IPS-NIHi7 (cell line): ENCODE measurements around the gene NUP93.

Source experiments
- DNase-seq: peaks from one replicate; pipeline ENCODE4 v3.0.0; 2012; ENCODE audit warnings: mixed read lengths; ENCODE audit errors: extremely low spot score

NUP93 gene

GRCh38 chr16:56817056-56817455 is 87.1 kb downstream of the NUP93 start:
- no peak for DNase-seq

DNA sequence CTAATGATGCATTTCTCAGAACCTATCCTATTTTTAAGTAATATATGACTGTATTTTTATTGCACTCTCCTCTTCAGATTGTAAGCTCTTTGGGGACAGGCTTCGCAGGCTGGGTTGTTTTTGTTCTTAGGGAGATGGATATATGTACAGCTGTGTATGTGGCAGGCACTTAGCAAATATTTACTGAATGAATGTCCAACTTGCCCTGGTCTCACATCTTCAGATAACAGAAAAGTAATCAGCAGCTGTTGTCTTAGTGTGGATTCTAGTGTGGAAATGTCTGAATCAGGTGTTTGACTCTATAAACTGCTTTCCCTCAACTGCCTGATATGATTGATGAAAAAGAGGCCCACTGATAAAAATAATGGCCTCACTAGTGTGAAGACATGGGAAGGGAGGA is 88.0 kb downstream of the NUP93 start:
- DNase-seq: no peak

GRCh38 chr16:56823081-56823733 is 93.3 kb downstream of the NUP93 start:
- no peak for DNase-seq

DNA sequence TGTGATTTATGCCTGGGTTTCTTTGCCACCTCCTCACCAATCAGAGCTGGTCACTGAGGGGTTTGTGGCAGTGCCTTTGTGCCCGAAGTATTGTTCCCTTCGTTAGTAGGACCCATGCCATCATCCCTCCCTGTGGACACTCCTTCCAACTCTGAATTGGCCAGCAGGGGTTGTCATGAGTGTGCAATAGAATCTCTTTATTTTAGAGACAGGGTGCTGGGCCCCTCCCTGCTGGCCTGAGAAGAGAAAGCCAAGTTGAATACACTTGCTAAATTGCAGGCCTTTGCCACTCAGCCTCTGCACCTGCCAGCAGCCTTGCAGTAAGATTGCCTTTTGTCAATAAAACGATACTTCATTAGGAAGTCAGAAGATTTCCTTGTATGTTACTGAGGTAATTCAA is 94.4 kb downstream of the NUP93 start:
- DNase-seq: no peak

DNA sequence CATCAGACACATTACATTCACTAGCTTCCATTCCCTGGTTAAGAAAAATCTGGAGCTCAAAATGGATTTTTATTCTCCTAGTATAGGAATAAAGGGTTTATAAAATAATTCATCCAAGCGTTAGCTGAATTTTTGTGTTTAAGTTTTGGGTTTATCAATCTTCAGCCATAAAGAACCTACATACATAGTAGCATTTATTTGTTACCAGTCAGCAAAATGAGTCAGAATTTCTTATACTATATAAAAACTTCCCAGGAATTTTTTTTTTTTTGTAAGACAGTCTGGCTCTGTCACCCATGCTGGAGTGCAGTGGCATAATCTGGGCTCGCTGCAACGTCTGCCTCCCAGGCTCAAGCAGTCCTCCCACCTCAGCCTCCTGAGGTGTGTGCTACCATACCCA is 94.9 kb downstream of the NUP93 start:
- DNase-seq: no peak

DNA sequence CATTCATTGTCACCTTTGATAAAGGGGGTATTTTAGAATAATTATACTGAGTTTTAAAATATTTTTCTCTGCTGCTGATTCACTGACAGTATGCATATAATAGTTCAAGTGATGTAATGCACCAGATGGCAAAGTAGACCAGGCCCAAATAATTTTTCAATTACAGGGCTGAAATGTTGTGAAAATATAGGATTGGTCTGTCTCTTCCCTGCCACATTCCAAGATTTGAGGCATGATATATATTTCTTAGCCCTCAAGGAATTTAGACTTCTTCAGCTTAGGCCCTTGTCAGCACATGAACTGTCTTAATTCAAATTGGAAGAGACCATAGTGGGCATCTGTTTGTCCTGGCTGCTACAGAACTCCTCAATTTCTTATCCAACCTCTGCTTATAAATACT is 95.9 kb downstream of the NUP93 start:
- no peak for DNase-seq

DNA sequence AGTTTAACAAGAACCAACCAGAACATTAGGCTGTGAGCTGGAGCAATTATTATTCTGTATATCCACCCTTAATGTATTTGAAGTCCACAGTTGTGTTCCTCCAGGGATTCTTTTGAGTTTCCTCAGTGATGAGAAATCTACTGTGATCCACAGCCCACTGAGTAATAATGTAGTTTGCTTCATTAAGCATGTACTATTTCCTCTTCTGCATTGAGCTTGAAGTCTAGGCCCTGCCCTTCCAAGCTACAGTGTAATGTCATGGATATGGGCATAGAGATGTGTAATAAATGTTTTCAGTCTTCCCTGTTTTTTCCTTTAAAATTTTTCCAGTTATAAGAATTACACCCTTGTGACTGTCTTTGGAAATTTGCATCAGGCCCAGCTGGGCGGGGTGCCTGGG is 98.7 kb downstream of the NUP93 start:
- no peak for DNase-seq

DNA sequence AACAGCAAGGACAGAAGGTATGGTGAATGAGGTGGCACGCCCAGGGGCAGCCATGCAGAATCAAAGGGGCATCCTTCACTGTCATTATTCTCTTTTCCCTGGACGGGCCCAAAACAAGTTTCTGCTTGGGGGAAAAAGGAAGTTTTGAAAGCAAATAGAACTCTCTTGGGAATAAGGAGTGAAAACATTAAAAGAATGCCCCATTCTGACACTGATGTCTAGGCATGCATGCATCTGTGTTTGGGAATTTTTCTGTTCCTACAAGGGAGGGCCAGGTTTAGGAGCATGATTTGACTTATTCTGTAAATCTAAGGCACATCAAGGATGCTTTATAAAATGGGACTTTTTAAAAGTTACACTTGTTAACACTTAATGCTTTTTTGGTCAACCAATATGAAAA is 100.7 kb downstream of the NUP93 start:
- DNase-seq: no peak

DNA sequence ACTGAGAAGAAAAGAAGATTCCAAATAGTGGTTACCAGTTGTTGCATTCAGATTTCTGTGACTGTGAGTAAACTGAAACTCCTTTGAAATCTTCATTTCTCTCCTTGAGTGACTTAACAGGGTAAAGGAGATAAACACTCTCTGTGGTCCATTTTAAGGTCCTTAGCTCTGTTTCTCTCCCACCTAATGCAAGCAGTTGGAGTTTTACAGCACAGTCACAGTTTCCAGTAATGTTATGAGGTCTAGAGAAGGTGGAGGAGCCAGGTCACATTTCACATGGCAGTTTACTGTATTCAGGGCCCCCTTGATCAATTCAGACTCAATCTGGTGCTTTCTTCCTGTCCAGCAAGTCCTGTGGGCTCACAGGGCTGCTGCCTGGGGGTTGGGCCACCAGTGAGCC is 102.8 kb downstream of the NUP93 start:
- DNase-seq: no peak

GRCh38 chr16:56833243-56833970 is 103.5 kb downstream of the NUP93 start:
- no peak for DNase-seq

- no peak for DNase-seq
These were observed 105.4 kb downstream of the NUP93 start for GRCh38 chr16:56835320-56835719.

- no peak for DNase-seq
These were observed 106.7 kb downstream of the NUP93 start for GRCh38 chr16:56836410-56837230.

- DNase-seq: no peak
These were observed 108.9 kb downstream of the NUP93 start for GRCh38 chr16:56838622-56839337.

DNA sequence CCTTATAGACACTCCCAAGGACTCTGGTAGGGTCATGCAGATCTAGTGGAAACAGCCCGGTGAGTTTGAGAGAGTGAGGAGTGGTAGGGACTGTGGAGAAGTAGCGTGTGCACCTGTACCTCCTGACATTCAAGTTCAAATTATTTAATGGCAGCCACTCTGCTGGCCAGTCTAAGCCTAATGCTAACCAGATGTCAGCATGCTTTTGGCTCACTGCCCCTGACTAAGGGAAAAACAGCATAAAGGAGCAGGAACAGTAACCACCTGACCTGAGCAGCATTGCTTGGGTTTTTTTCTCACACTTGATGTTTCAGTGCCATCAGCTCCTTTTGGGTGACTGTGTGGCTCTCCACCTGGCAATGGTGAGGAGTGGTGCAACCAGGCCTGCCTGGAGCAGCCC is 111.3 kb downstream of the NUP93 start:
- DNase-seq: no peak

DNA sequence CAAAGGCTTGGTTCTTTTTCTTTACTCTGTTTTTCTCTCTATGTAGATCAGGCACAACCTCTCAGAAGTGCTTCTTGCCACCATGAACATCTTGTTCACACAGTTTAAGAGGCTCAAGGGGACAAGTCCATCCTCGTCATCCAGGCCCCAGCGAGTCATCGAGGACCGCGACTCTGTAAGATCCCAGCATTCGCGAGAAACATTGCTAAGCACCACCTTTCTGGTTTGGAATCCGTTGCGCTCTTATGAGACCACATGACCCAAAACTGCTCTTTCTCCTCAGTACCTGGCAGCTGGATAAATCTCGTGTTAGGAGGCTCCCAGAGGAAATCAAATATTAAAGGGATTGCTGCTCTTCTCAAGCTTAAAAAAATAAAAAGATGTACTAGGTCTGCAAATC is 111.7 kb downstream of the NUP93 start:
- DNase-seq: no peak

- DNase-seq: no peak
These were observed 112.2 kb downstream of the NUP93 start for GRCh38 chr16:56842133-56842532.

- DNase-seq: no peak
These were observed 114.1 kb downstream of the NUP93 start for GRCh38 chr16:56844056-56844455.

GRCh38 chr16:56847173-56847910 is 117.4 kb downstream of the NUP93 start:
- DNase-seq: no peak

- no peak for DNase-seq
These were observed 118.4 kb downstream of the NUP93 start for GRCh38 chr16:56848029-56848936.

- no peak for DNase-seq
These were observed 119.2 kb downstream of the NUP93 start for GRCh38 chr16:56848955-56849689.
